Body of pancreas (tissue), 4 donors: ENCODE data around the gene ZNF777. TPM values are rescaled to one million over a fixed set of nuclear protein-coding genes. Genes with fewer than 3 reads are reported as not detected.

Experiments used
- ATAC-seq: fragments of 150-250 bp; one replicate; pipeline ENCODE4 v1.9.1; 2016
- DNase-seq, 4 donors: peaks; one replicate each; pipeline ENCODE4 v3.0.0-alpha.2; 2019
- H3K27ac ChIP-seq, 4 donors: fragments of 200-600 bp; sonication (generic); 1 replicate in 3 of 4; 2 replicates in 1 of 4; pipeline versions ENCODE4 v1.5.1 to v1.6.1; 2016 to 2019; ENCODE audit warnings: mild to moderate bottlenecking in 1 of 4, mixed read lengths in 1 of 4, moderate library complexity in 1 of 4
- H3K27me3 ChIP-seq, 2 donors: fragments of 200-600 bp; sonication (generic); one replicate each; pipeline ENCODE4 v1.6.0; 2016; ENCODE audit warnings: mild to moderate bottlenecking in 1 of 2
- H3K36me3 ChIP-seq, 2 donors: fragments of 200-600 bp; sonication (generic); replicated peaks in 1 of 2; 2 replicates each; pipeline ENCODE4 v1.5.1; 2016; ENCODE audit warnings: low read depth in 2 of 2; ENCODE audit not compliant: insufficient read depth in 1 of 2
- H3K4me1 ChIP-seq: fragments of 200-600 bp; sonication (generic); one replicate; pipeline ENCODE4 v1.6.0; 2016
- H3K4me3 ChIP-seq, 2 donors: fragments of 200-600 bp; sonication (generic); 1 replicate in 1 of 2; 2 replicates in 1 of 2; pipeline ENCODE4 v1.5.1; 2016 to 2019
- H3K9me3 ChIP-seq, 3 donors: fragments of 200-600 bp; sonication (generic); 1 replicate in 2 of 3; 2 replicates in 1 of 3; pipeline ENCODE4 v1.5.1; 2016
- CTCF ChIP-seq, 7 experiments: fragments of 450-650 bp in 4 of 7; fragments of 200-600 bp in 3 of 7; sonication (generic) in 3 of 7; IDR thresholded peaks; one replicate each; pipeline ENCODE4 v1.5.1; 2016 to 2019; ENCODE audit warnings: antibody characterized with exemption in 7 of 7
- POLR2A ChIP-seq, 3 donors: fragments of 450-650 bp; IDR thresholded peaks; one replicate each; pipeline ENCODE4 v1.6.1; 2016; ENCODE audit warnings: antibody characterized with exemption in 3 of 3, mild to moderate bottlenecking in 2 of 3
- WGBS, 2 donors: methylation state at CpG; one replicate each; pipeline ENCODE4 v1.1.5; 2017; 5-methylcytosine and 5-hydroxymethylcytosine counted together
- intact Hi-C: fragments of 100-400 bp; cut with DNase I; formaldehyde crosslinking; loops from one replicate; pipeline ENCODE4 v1.15.1; 2023
- total RNA-seq, 2 donors: library from RNA; depleted of rRNA; stranded (reverse); fragments of >200 nt; gene quantifications; one replicate each; pipeline ENCODE4 v1.1.0, GENCODE V29; 2016

Gene ZNF777
- 10 to 100 TPM in 1 of 2 donors, 1 to 10 TPM in 1; 8.3 to 10.5 TPM for total RNA-seq

- 0 to 2% methylated on average over 6 to 53 of the region's 64 CpGs for WGBS, 2 donors
- H3K27me3 ChIP-seq: no peaks in the 10 kb centered on the region
- peaks cover 0 to 2% of the 10 kb centered on the region in 2 donors for H3K36me3 ChIP-seq
- H3K27ac ChIP-seq: peak within 1 kb of the TSS in 3 of 4 donors; percentile 66 to 71 (median 69)
- ATAC-seq: peak; percentile 98
- H3K9me3 ChIP-seq: no peaks in the 10 kb centered on the region
- H3K4me3 ChIP-seq: peak within 1 kb of the TSS; percentile 51 to 54
- TF ChIP-seq CTCF (IDR thresholded peaks at IDR 0.05) (peak in 6 of 7 experiments; percentile 21 to 80 (median 53)), POLR2A (IDR thresholded peaks at IDR 0.05) (peak; percentile 59 to 68 (median 62))
- H3K4me1 ChIP-seq: peaks cover 21% of the 10 kb centered on the region
- DNase-seq: peak; percentile 86 to 90 (median 90)
- intact Hi-C loops: no loop called here
Observed at GRCh38 chr7:149460493-149461277, at the start of gene ZNF777. Gene ZNF777 (minus strand): TSS chr7:149461062. CDS start chr7:149456022, 5,040 bp downstream.

- TF ChIP-seq CTCF (IDR thresholded peaks at IDR 0.05): no peak
- no peak for TF ChIP-seq POLR2A (IDR thresholded peaks at IDR 0.05)
- Histone ChIP-seq H3K4me3 (no peak overlapping the region), H3K9me3 (peaks cover 0 to 6% (median 0%) of the 10 kb centered on the region in 3 donors), H3K36me3 (no peaks in the 10 kb centered on the region), H3K27ac (no peak overlapping the region), H3K27me3 (no peaks in the 10 kb centered on the region), H3K4me1 (no peaks in the 10 kb centered on the region)
- ATAC-seq (no peak), DNase-seq (no peak)
- intact Hi-C loops: no loop called here
Observed at GRCh38 chr7:149510248-149510647, 49.4 kb upstream of the ZNF777 start.

GRCh38 chr7:149509774-149510173 lies 48.9 kb upstream of the ZNF777 start:
- Histone ChIP-seq H3K9me3 (peaks cover 0 to 6% (median 0%) of the 10 kb centered on the region in 3 donors), H3K36me3 (no peaks in the 10 kb centered on the region), H3K27me3 (no peaks in the 10 kb centered on the region), H3K4me3 (no peak overlapping the region), H3K27ac (no peak overlapping the region), H3K4me1 (no peaks in the 10 kb centered on the region)
- intact Hi-C loops: no loop called here
- no peak for TF ChIP-seq POLR2A (IDR thresholded peaks at IDR 0.05)
- no peak for TF ChIP-seq CTCF (IDR thresholded peaks at IDR 0.05)
- DNase-seq (no peak), ATAC-seq (no peak)

DNA sequence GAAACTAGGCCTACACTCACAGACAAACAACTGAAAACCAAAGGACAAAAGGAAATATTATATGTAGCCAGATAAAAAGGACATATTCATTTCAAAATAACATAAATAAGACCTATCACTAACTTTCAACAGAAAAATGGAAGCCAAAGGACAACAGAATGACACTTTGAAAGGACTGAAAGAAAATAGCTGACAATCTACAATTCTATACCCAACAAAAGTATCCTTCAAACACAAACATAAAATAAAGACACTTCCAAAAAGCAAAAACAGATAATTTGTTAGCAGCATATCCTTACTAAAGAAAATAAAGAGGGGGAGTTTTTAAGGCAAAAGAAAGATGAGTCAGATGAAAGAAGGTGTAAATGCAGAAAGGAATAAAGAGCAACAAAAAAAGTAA lies 44.7 kb upstream of the ZNF777 start:
- Histone ChIP-seq H3K4me3 (no peak overlapping the region), H3K27ac (no peak overlapping the region), H3K27me3 (no peaks in the 10 kb centered on the region), H3K9me3 (peaks cover 0 to 6% (median 0%) of the 10 kb centered on the region in 3 donors), H3K4me1 (no peaks in the 10 kb centered on the region), H3K36me3 (no peaks in the 10 kb centered on the region)
- DNase-seq (no peak), ATAC-seq (no peak)
- TF ChIP-seq CTCF (IDR thresholded peaks at IDR 0.05) (no peak), POLR2A (IDR thresholded peaks at IDR 0.05) (no peak)
- intact Hi-C loops: no loop called here

DNA sequence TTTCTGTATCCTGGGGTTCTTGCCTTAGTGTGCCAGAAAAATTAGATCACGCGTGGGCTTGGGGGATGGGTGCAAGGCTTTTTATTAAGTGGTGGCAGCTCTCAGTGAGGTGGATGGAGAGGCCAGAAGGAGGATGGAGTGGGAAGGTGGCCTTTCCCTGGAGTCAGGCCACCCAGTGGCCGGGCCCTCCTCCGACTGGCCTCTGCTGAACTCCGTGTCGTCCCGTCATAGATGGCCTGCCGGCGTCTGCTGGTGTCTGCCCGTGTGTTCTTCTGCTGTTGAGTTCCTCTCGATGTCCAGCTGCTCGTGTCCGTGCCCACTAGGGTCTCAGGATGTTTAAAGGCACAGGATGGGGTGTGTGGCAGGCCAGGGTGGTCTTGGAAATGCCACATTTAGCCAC lies 40.8 kb upstream of the ZNF777 start:
- Histone ChIP-seq H3K9me3 (no peaks in the 10 kb centered on the region), H3K27ac (no peak overlapping the region), H3K27me3 (no peaks in the 10 kb centered on the region), H3K4me3 (no peak overlapping the region), H3K4me1 (peaks cover 3% of the 10 kb centered on the region), H3K36me3 (no peaks in the 10 kb centered on the region)
- DNase-seq: no peak
- no peak for ATAC-seq
- intact Hi-C loops: no loop called here
- WGBS, 2 donors: 63 to 72% methylated on average over 11 to 13 of the region's 13 CpGs
- no peak for TF ChIP-seq CTCF (IDR thresholded peaks at IDR 0.05)
- TF ChIP-seq POLR2A (IDR thresholded peaks at IDR 0.05): no peak
